ENCODE results near the gene SPRTN.
"Not testable (repeated sequence)": the region's sequence is repeated elsewhere in the genome, so short reads cannot be mapped to it uniquely, and the experiment has no call there.

The SPRTN gene

DNA sequence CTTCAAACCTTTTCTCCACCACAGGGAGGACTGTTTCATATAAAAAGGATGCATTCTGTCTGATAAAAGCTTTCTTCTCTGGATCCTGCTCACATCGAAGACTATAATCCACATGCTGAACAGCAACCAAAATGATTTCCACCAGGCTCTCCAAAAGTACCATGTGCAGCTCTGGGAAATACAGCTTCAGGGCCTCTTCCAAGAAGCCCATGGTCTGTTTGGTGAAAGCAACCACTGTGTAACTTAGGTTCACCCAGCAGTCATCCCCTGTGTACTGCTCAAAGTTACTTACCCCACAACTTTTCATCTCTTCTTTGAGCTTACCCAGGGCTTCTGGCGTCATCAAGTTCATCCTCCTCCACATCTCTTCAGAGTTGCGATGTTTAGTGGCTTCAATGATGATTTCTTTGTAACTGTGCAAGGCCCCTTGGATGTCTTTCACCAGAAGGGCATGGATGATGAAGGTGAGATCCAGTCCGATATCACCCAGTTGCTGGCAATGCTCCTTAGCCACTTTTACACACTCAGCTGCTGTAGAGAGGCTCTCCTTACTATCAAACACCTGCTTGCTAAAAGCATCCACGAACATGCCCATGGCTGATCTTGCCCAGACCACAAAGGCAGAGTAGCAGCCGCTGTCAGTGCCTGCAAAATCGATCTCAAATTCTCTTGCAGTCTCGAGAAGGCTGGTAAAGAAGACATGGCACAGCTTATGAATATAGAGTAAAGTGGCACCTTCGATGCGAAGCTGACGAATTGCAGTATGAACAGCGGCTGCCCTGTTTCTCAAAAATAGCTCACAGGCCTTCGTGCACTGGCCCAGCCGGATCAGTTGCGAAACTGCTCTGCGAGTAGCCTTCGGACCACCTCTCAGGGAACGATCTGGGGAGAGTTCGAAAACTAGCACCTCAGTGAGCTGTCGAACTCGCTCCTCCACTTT lies 2.2 kb upstream of the SPRTN start:
- TF ChIP-seq, protein P1, sequence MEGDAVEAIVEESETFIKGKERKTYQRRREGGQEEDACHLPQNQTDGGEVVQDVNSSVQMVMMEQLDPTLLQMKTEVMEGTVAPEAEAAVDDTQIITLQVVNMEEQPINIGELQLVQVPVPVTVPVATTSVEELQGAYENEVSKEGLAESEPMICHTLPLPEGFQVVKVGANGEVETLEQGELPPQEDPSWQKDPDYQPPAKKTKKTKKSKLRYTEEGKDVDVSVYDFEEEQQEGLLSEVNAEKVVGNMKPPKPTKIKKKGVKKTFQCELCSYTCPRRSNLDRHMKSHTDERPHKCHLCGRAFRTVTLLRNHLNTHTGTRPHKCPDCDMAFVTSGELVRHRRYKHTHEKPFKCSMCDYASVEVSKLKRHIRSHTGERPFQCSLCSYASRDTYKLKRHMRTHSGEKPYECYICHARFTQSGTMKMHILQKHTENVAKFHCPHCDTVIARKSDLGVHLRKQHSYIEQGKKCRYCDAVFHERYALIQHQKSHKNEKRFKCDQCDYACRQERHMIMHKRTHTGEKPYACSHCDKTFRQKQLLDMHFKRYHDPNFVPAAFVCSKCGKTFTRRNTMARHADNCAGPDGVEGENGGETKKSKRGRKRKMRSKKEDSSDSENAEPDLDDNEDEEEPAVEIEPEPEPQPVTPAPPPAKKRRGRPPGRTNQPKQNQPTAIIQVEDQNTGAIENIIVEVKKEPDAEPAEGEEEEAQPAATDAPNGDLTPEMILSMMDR (conservative IDR thresholded peaks at IDR 0.05; ENCODE audit: low read depth, low read length), result no peak
- peak overlapping the region; percentile 79 for H3K4me3 ChIP-seq (ENCODE audit: low read depth, low read length)
- no peak for DNase-seq (ENCODE audit: low read depth)

DNA sequence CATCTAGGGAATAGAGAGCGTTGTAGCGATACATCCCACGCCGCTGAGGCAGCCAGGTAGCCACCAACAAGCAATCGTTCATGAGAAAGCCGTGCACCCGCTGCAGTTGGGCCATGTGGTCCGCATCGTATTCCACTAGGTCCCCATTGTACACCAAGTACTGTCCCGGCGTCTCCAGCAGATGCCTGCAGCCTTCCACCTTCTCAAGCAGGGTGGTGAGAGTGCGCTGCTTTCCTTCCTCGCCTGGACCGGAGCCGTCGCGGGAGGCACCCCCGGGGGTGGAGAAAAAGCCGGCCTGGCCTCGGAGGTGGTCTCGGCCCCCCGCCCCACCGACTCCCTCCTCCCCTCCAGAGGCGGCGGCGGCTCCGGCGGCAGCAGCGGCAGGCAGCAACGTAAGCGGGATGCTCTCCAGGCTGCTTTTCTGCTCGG lies 1.0 kb upstream of the SPRTN start:
- TF ChIP-seq, protein P1 (conservative IDR thresholded peaks at IDR 0.05; ENCODE audit: low read depth, low read length), result no peak
- peak; percentile 36 for DNase-seq (ENCODE audit: low read depth)
- H3K4me3 ChIP-seq (ENCODE audit: low read depth, low read length), result peak overlapping the region; percentile 79

DNA sequence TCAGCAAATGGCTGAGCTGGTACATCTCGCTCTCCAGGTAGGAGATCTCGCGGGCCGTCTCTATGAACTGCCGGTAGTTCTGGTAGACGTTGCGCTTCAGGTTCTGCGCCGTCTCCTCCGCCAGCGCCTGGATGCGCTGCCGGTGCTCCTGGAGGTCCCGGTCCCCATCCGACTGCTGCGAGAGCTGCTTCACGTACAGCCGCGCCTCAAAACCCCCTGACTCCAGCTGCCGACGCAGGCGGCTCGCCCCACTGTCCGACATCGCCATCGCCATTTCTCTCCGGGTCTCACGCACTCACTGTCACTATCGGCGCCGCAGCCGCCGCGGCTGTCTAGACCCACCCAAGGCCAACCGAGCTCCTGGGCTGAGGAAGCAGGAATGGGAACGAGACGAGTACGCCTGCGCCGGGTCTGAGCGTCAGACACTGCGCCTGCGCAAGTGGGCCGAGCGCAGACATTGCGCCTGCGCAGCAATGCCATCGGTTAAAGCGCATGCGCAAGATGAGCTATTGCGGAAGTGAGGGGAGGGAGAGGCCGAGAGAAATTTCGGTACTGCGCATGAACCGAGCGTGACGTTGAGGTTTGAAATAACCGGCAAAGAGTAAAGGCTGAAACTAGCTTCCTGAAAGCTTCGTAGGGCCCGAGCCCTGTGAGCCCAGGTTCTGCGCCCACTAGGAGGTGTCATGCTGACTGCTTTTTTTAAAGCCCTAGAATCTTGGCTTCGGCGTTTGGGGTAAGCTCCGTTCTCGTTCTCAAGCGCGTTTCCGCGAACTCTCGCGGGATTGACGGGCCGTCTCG lies 422 bp upstream of the SPRTN start, which contains the start of gene EXOC8:
TSS of gene EXOC8 (minus strand) at position 381 of the 798 bp plus-strand sequence. CDS start at position 274, 107 bp downstream.
- peak within 1 kb of the TSS; percentile 79 for H3K4me3 ChIP-seq (ENCODE audit: low read depth, low read length)
- TF ChIP-seq, protein P1 (conservative IDR thresholded peaks at IDR 0.05; ENCODE audit: low read depth, low read length), result no peak
- peak; percentile 98 for DNase-seq (ENCODE audit: low read depth)

DNA sequence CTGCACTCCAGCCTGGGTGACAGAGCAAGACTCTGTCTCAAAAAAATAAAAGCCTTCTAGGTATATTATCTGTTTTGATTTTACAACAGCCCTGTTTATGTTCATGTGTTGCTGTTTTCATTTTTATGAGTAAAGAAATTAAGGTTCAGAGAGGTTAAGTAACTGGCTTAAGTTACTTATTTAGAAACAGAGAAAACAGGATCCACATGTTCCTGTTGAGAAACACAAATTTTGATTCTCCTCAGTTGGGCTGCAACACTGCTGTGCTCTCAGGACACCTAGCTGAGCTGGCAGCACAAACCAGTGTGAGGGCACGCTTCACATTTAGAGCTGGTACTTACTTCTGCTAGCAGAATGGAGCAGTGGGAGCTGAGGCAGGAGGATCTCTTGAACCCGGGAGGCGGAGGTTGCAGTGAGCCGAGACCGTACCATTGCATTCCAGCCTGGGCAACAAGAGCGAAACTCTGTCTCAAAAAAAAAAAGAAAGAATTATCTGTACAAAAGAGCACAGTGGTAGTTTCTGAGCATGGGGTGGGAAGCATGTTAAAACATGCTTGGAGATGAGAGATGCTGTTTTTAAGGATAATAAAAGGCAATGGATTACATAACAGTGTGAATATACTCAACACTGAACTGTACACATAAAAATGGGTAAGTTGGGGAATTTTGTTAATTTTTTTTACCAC lies 2.4 kb downstream of the SPRTN start:
- TF ChIP-seq, protein P1 (conservative IDR thresholded peaks at IDR 0.05; ENCODE audit: low read depth, low read length), result no peak
- H3K4me3 ChIP-seq (ENCODE audit: low read depth, low read length), result no peak overlapping the region
- DNase-seq (ENCODE audit: low read depth), result no peak

DNA sequence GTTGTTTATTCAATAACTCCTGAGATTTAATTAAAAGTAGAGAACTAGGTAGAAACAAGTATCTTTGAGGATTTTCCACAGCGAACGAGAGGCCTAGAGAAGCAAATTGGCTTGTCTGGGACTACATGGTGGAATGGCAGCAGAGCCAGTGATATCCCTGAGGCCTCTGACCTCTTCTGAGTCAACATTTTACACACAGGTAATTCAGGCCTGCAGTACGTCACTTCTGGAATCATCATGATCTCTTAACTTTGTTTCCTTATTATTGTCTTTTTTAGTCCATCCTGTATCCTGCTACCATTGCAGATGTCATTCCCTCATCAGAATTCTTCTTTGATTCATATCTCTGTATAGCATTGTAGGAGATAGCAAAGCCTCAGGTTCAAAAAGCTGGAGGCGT lies 9.9 kb downstream of the SPRTN start:
- TF ChIP-seq, protein P1 (conservative IDR thresholded peaks at IDR 0.05; ENCODE audit: low read depth, low read length), result no peak
- no peak overlapping the region for H3K4me3 ChIP-seq (ENCODE audit: low read depth, low read length)
- DNase-seq (ENCODE audit: low read depth), result no peak

DNA sequence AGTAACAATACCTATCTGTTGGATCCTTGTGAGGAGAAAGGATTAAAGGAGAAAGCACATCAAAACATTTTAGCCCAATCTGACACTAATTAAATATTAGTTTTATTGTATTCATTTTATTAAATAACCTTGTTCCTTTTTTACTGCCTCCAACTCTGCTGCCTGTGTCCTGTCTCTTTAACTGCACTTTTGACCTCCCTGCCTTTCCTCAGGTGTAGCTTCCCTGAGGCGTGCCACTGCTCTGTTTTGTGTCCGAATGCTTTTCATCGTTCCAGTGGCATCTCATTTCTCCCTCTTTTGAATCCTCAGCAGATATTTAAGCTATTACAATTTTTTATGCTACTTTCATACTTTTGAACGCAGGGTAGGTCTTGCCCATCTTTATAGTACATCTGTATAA lies 10.3 kb downstream of the SPRTN start:
- TF ChIP-seq, protein P1 (conservative IDR thresholded peaks at IDR 0.05; ENCODE audit: low read depth, low read length), result no peak
- DNase-seq (ENCODE audit: low read depth), result no peak

DNA sequence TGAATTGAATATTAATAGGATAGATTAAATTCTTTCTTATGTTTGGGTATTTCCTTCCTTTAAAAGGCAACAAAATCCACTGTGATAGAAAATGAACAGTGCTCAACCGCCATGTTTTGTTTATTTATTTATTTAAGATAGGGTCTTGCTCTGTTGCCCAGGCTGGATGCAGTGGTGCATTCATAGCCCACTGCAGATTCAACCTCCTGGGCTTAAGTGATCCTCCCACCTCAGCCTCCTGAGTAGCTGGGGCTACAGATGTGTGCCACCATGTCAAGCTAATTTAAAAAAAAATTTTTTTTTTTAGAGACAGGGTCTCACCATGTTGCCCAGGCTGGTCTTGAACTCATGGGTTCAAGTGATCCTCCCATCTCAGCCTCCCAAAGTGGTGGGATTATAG lies 10.8 kb downstream of the SPRTN start:
- not testable (repeated sequence) for H3K4me3 ChIP-seq (ENCODE audit: low read depth, low read length); DNase-seq (ENCODE audit: low read depth)

More for the DNA sequence above, 10.3 kb downstream of the SPRTN start:
- no peak overlapping the region for H3K4me3 ChIP-seq (ENCODE audit: low read depth, low read length)

All from choroid plexus epithelial cell (primary cell).